NCI-H82 treated with DMSO at 0.1 percent for 48 hours (cell line): ENCODE data around the gene RSPH10B.
A peak's percentile ranks its signal among the peaks of the same experiment; 100 is the strongest.
"Not testable (repeated sequence)": the region's sequence is repeated elsewhere in the genome, so short reads cannot be mapped to it uniquely, and the experiment has no call there.

Experiments
- DNase-seq: peaks from one replicate; lab custom pipeline; 2025; ENCODE audit not compliant: unreplicated experiment; lab: John Stamatoyannopoulos, UW

RSPH10B gene

DNA sequence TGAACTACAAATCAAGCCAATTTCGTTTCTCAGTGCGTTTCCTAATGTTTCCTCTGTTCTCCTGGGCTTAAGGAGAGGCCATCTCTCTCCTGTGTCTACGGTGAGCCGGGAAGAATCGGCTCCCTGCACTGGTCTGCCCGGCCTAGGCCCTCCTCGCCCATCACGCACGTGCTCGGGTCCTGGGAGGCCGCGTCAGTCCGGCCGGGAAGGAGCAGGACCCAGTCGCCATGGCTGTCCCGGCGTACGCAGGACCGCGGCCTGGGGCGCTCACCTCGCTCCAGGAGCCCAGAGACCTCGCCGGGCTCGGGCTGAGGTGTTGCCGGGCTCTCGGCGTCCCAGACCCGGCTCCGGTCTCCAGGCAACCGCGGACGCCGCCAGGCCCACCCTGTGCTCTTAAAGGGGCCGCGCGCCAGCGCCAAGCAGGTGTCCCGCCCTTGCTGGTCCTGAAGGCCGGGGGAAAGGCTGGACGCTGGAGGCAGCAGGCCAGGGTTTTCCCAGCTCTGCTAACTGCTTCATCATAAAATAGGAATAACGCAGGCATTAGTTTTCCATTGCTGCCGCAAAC lies at the start of gene RSPH10B:
Gene RSPH10B, minus strand, starts transcription at position 343 of the 565 bp plus-strand sequence. CDS start 3,573 bp downstream, outside the sequence.
- not testable (repeated sequence) for DNase-seq

DNA sequence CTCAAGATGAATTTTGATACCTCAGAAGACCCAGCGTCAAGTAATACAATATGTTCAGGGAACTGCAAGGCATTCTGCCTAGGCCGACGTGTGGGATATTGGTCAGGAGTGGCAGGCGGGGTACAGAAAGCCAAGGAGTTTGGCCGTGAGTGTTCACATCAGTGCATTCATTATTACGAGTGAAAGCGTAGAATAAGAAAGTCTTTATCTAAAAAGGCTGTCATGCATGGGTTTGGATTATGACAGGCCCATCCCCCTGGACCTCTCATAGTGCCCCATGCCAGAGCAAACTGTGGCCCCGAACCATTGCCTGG lies 46.1 kb upstream of the RSPH10B start:
- DNase-seq: no peak

DNA sequence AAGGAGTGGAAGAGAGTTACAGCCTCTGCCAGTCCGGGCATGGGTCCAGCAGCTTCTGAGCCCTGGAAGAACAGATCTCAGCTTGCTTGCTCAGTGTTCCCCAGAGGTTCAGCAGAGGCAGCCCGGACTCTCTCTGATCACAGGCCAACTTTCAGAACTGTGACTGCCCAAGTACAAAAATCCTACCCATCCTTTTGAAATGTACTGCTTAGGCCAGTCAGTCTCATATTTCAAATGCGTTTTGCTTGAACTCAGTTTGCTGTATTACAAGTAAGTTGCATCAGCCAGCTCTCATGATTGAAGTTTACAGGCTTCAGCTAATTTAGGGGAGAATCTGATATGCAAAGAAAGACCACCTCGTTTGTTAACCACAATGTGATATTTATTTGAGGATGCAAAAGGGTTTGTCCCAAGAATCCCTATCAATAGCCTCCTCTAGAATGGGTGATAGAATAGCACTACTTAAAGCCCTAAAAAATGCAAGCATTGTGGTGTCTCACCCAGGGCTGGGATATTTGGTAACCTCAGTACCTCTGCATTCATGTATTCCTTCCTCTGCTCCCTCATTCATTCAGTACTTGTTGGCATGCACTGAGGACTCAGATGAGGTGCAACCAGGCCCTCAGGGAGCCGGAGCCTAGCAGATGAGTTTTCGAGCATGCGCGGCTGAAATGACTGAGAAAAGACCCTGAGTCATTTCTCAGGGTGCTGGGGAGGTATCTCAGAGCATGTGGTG lies 45.6 kb upstream of the RSPH10B start:
- no peak for DNase-seq

DNA sequence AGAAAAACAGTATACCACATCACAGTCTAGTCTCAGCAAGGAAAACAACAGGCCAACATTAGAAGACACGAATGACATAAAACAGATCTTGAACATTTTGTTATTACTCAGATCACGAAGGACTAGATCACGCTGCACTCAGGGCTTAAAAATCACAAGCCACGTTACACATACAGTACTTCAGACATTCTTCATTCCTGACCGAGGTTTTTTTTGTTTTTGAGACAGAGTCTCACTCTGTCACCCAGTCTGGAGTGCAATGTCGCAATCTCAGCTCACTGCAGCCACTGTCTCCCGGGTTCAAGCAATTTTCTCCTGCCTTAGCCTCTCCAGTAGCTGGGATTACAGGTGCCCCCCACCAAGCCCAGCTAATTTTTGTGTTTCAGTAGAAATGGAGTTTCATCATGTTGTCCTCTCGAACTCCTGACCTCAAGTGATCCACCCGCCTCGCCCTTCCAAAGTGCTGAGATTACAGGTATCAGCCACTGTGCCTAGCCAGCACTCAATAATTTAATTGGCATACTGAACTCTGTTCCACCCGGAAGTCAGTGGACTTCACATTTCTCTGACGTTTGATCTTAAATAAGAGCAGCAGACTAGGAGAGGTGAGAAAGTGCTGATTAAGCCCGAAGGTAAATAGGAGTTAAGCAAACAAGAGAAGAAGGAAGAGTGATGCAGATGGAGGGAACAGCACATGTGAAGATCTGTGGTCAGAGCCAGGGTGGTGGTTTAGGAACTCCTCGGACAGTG lies 42.0 kb upstream of the RSPH10B start:
- no peak for DNase-seq

DNA sequence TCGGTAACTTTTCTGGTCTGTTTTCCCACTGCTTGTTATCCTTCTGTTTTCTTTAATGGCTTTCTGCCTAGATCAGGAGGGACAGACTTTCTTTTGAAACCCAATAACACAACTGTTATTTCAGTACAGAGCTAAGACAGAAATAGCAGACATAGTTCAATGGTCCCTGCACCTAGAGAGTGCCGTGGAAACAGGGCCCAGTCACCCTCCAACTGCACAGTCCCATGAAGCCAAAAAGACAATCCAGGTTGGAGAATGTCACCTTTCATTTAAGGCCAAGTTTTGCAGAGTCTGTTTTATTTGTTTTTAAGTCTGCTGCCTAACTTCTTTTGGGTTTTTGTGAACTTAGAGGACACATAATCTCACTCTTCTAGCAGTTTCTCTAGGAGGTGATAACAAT lies 41.1 kb upstream of the RSPH10B start:
- no peak for DNase-seq

DNA sequence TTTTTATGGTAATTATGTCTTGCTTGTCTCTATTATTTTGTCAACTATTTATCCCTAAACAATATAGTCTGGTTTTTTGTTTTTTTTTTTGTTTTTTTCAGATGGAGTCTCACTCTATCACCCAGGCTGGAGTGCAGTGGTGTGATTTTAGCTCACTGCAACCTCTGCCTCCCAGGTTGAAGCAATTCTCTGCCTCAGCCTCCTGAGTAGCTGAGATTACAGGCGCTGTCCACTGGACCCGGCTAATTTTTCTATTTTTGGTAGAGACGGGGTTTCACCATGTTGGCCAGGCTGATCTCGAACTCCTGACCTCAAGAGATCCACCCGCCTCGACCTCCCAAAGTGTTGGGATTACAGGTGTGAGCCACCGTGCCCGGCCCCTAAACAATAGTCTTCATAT lies 39.9 kb upstream of the RSPH10B start:
- not testable (repeated sequence) for DNase-seq

DNA sequence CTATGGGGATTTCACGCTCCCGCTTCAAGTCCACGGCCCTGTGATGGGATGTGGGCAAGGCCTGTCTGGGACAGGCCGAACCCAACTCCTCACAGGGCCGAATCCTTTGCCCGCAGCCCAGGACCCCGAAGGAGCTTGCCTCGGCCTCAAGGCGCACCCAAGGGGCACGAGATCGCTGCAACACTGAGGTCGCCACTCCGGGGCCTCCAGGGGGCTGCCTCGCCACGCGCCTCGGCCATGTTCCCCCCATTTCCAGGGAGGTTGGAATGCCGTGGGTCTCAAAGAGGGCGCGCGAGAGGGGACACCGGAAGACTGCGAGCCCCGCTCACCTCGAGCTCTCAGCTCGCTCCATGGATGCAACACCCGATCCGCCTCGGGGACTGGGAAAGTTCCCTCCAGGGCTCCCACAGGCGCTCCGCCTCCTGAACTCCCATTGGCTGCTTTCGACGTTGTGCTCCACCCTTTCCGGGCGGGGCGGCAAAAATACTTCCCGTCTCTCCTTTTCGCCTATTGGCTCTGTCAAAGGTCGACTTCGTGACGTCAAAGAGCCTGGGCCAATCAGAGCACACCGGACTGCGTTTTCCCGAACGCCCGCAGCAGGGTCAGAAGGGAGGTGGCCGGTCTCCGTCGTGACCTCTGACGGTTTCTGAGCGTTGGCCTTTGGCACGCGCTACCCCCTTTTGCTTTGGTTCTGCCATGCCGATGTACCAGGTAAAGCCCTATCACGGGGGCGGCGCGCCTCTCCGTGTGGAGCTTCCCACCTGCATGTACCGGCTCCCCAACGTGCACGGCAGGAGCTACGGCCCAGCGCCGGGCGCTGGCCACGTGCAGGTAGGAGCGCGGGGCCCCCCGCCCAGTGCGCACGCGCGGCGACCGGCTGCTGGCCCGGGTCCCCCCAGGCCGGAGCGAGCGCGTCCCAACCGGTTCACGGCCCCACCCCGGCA lies 38.5 kb upstream of the RSPH10B start, which contains the start of the genes AIMP2 and PMS2:
Gene AIMP2, plus strand, starts transcription at position 605 of the 944 bp plus-strand sequence. Its CDS starts 92 bp downstream, at position 697.
Gene PMS2, minus strand, starts transcription at position 382 of the 944 bp plus-strand sequence. Its CDS starts 30 bp downstream, at position 352.
- DNase-seq: peak; percentile 99

DNA sequence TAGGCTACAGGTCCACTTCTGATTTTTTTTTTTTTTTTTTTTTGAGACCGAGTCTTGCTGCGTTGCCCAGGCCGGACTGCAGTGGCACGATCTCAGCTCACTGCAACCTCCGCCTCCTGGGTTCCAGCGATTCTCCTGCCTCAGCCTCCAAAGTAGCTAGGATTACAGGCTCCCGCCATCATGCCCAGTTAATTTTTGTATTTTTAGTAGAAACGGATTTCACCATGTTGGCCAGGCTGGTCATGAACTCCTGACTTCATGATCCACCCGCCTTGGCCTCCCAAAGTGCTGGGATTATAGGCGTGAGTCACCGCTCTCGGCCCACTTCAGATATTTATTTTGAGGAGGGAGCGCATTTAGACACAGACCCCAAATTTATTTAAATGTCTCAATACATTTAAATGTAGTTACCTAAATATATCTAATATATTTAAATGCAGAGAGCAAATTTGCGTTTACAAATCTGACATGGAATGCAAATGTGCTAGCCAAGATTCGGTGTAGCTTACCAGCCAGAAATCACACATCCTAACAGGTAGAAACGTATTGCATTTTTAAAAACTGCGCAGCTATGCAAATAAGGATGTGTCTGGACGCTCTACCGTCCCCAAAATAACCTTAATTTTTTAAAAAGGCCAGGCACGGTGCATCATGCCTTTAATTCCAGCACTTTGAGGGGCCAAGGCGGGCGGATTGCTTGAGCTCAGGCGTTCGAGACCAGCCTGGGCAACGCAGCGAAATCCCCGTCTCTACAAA lies 37.5 kb upstream of the RSPH10B start:
- DNase-seq: not testable (repeated sequence)

DNA sequence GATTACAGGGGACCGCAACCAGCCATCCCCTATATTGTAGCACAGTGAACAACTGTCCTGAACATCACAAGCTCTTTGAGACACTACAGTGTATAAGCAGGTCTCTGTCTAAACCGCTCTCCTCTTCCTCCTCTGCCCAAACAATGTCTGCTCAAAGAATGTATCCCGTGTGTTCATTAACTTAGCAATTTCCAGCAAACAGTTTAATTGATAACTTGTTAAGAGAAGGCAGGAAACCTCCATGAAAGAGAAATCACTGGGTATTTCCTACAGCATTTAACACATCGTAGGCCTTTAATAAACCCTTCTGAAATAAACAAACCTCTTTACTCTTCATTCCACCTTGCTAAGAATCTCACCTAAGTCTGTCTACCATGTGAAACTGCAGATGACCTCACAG lies 36.9 kb upstream of the RSPH10B start:
- DNase-seq: no peak

DNA sequence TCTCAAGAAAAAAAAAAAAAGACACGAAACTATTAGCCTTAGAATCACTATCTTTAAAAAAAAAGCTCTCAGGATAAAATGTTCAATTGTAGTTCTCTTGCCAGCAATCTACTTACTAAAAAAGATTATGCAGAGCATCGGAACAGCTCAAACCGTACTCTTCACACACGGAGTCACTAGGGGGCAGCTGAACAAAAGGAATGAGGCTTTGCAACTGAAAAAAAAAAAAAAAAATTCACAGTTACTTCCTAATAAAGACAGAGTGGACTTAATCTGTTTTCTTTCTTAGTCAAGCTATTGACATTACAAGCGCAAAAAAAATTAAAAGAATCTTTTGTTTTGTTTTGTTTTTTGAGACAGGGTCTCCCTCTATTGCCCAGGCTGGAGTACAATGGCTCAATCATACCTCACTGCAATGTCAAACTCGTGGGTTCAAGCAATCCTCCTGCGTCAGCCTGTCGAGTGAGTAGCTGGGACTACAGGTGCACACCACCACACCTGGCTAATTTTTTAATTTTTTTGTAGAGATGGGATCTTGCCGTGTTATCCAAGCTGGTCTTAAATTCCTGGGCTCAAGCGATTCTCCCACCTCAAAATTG lies 26.8 kb upstream of the RSPH10B start:
- DNase-seq: peak; percentile 20

DNA sequence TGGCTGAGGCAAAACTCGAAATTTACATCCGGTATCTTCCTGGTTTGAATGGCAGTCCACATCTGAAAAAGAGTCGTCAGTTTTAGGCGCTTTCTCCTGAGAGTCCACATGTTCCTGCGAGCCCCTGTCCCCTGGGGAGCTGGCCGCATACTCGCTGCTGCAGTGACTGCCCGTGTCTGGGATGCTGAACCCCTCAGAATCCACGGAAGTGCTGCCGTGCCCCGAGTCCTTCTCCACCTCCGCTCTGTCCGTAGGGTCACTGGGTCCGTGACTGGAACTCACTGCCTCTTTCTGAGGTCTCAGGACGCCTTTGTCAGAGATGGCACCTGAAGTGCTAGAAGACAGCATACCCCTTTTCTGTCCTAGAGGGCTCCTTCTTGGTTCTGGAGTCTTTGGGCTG lies 16.6 kb upstream of the RSPH10B start:
- not testable (repeated sequence) for DNase-seq

DNA sequence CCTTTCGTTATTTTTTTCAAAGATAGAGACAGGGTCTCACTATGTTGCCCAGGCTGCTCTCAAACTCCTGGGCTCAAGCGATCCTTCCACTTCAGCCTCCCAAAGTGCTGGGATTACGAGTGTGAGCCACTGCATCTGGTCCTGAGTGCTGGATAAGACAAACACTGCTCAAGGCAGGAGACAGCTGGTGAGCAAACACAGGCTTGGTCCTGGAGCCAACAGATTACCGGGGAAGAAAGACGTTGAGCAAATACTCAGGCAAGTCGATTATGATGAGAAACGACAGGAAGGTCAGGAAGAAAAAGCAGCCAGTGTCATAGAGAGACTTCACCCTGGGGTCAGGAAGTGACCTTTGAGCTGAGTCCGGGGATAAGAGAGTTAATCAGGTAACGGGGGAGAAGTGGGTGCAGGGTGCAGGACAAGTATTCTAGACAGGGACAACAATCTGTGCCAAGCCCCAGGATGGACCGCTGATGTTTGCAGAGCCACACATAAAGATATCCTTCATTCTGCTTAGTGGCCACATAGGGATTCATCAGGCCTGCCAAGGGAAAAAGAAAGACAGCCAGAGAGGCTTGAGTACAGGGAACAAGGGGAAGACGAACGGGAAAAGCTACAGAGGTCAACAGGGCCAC lies 9.3 kb upstream of the RSPH10B start:
- not testable (repeated sequence) for DNase-seq

DNA sequence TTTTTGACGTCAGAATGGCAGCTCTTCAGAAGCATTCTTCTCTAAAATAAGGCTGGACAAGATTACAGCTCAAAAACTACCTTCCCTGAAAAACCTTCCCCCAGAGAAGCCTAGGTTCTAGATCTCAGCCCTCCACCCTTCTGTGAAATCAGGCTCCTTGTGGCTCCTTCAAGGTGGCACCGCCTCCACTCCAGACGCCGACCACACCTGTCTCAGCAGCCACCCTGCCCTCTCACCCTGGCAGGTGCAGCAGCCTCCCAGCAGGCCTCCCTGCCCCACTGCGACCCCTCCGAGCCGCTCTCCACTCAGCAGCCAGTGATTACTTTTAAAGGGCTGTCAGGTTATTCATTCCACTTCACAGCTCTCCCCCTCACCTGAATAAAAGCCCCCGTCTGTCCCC lies 3.1 kb upstream of the RSPH10B start:
- not testable (repeated sequence) for DNase-seq

DNA sequence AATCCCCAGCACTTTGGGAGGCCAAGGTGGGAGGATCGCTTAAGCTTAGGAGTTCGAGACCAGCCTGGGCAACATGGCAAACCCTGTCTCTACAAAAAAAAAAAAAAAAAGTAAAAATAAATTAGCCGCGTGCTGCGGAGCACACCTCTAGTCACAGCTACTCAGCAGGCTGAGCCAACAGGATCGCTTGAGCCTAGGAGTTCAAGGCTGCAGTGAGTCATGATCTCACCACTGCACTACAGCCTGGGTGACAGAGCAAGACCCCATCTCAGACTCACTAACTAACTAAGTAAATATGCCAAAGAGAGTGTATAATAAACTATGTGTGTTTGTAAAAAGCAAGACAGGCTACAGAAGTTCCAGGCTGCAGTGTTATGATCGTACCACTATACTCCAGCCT lies 6.7 kb downstream of the RSPH10B start:
- not testable (repeated sequence) for DNase-seq

DNA sequence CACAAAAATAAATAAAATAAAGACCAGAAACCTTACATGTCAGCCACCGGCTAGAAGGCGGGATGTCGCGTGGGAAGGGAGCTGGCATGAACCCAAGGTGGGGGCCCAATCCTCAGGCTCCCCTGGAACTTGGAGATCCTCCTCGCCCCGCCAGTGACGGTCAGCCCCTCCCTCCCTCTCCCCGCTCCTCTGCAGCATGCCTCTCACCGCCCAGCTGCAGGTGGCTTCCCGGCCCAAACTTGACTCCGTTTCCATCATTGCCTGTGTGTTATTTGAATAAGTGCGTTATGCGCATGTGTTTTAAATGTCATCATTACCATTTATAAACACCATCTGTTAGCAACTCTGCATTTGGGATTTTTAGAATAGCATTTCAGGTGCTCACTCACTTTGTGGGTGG lies 7.3 kb downstream of the RSPH10B start:
- not testable (repeated sequence) for DNase-seq

DNA sequence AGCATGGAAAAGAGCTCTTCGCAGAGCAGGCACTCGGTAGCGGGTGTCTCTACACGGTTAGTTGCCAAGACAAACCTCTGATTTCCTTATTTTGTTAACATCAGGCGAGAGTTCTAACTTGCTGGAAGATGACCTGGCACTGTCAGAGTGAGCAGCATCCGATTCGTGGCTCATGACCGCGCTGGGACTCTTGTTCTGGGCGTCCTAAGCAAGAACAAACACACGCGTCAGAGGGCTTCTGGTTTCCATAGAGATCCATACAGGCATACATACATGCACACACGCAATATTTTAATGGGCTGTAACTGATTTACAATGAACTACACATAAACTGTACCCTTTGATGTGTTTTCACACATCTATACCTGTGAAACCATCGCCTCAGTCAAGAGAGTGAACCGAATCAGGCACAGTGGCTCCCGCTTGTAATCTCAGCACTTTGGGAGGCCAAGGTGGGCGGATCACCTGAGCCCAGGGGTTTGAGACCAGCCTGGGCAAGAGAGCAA lies 35.5 kb downstream of the RSPH10B start:
- not testable (repeated sequence) for DNase-seq

DNA sequence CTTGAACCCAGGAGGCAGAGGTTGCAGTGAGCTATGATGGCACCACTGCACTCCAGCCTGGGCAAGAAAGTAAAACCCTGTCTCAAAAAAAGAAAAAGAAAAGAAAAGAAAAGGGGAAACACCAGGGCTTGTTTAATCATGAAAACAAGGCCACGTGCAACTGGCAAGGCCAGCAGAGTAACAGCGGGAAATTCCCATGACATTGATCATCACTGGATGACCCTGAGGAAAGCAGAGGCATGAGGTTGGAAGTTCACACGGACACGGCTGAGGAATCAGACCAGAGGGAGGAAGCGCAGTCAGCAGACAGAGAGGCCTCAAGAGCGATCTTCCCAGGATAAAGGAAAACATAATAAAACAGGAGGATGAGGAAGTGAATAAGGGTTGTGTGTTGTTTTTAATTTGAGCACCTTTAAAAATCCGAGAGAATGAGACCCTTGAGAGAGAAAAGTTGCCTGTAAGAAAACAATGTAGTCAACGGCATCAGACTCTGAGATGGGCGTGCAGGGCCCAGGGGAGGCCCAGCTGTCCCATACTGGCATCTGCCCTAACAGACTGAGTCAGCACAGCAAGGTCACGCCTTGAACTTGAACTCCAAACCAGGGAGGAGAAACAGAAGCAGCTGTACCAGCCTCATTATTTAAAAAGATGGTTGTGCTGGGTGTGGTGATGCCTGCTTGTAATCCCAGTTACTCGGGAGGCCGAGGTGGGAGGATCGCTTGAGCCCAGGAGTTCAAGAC lies 38.4 kb downstream of the RSPH10B start:
- DNase-seq: not testable (repeated sequence)

DNA sequence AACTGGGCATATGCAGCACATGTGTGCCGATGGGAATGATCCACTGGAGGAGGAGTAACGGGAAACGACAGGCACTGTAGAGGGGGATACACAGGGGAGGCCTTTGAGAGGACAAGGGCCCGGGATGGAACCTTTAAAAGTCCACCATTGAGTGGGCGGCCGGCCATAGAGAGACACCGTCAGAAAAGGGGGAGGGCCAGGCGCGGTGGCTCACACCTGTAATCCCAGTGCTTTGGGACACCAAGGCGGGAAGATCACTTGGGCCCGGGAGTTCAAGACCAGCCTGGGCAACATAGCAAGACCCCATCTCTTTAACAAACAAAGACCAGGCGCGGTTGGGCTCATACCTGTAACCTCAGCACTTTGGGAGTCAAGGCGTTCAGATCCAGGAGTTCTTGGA lies 39.2 kb downstream of the RSPH10B start:
- not testable (repeated sequence) for DNase-seq
